Thyroid gland (tissue), 4 donors: ENCODE results near the gene PROC.

Source experiments
- CTCF ChIP-seq, 6 experiments: fragments of 200-600 bp in 3 of 6; fragments of 450-650 bp in 3 of 6; sonication (generic) in 3 of 6; IDR thresholded peaks; one replicate each; pipeline ENCODE4 v1.5.1; 2016 to 2019; ENCODE audit warnings: antibody characterized with exemption in 6 of 6, mild to moderate bottlenecking in 2 of 6, inconsistent platforms in 1 of 6, moderate library complexity in 1 of 6
- POLR2A ChIP-seq, 2 donors: fragments of 450-650 bp; IDR thresholded peaks; one replicate each; pipeline ENCODE4 v1.6.1; 2017; ENCODE audit warnings: antibody characterized with exemption in 2 of 2, mild to moderate bottlenecking in 2 of 2, moderate library complexity in 1 of 2

GRCh38 chr2:127384529-127384928 lies 33.7 kb upstream of the PROC start:
- no peak for TF ChIP-seq CTCF (IDR thresholded peaks at IDR 0.05)
- no peak for TF ChIP-seq POLR2A (IDR thresholded peaks at IDR 0.05)
